GM12873 (cell line): Measurements from ENCODE around the gene ODF2.
A peak's percentile ranks its signal among the peaks of the same experiment; 100 is the strongest.

Experiments used
- TF ChIP-seq, protein P1 (sequence below): IDR thresholded peaks from 2 replicates; pipeline ENCODE4 v1.5.1; 2012; ENCODE audit warnings: low read depth, mild to moderate bottlenecking, moderate library complexity, low read length, control low read depth; ENCODE audit not compliant: insufficient read depth; ENCODE audit errors: missing control alignments

Gene ODF2

GRCh38 chr9:128503870-128504269 is 48.1 kb downstream of the ODF2 start:
- TF ChIP-seq, protein P1, sequence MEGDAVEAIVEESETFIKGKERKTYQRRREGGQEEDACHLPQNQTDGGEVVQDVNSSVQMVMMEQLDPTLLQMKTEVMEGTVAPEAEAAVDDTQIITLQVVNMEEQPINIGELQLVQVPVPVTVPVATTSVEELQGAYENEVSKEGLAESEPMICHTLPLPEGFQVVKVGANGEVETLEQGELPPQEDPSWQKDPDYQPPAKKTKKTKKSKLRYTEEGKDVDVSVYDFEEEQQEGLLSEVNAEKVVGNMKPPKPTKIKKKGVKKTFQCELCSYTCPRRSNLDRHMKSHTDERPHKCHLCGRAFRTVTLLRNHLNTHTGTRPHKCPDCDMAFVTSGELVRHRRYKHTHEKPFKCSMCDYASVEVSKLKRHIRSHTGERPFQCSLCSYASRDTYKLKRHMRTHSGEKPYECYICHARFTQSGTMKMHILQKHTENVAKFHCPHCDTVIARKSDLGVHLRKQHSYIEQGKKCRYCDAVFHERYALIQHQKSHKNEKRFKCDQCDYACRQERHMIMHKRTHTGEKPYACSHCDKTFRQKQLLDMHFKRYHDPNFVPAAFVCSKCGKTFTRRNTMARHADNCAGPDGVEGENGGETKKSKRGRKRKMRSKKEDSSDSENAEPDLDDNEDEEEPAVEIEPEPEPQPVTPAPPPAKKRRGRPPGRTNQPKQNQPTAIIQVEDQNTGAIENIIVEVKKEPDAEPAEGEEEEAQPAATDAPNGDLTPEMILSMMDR, result no peak

- TF ChIP-seq, protein P1, result peak; percentile 5
These were observed 48.9 kb downstream of the ODF2 start, which contains the start of gene GLE1 for GRCh38 chr9:128504485-128505413. GLE1 (plus strand) TSS chr9:128504719; CDS start chr9:128504806, 87 bp downstream.

- TF ChIP-seq, protein P1, result no peak
These were observed 49.6 kb downstream of the ODF2 start for GRCh38 chr9:128505414-128505765.

GRCh38 chr9:128512820-128513219 is 57.0 kb downstream of the ODF2 start:
- TF ChIP-seq, protein P1, result no peak

GRCh38 chr9:128521956-128522355 is 66.2 kb downstream of the ODF2 start:
- TF ChIP-seq, protein P1, result no peak

- TF ChIP-seq, protein P1, result no peak
These were observed 67.6 kb downstream of the ODF2 start for GRCh38 chr9:128523199-128523925.

- TF ChIP-seq, protein P1, result no peak
These were observed 70.9 kb downstream of the ODF2 start for GRCh38 chr9:128526720-128527119.
